Loucy (cell line): ENCODE measurements around the gene CCNI.

ENCODE experiments used
- EZH2phosphoT487 ChIP-seq: fragments of 200-600 bp; IDR thresholded peaks from 2 replicates; pipeline ENCODE4 v1.6.1; 2018; ENCODE audit warnings: antibody characterized with exemption, mild to moderate bottlenecking, moderate library complexity, borderline replicate concordance
- TF ChIP-seq, protein P1 (sequence below): fragments of 200-600 bp; sonication (generic); conservative IDR thresholded peaks from 2 replicates; pipeline ENCODE4 v1.5.1; 2014; ENCODE audit warnings: mild to moderate bottlenecking, antibody characterized with exemption, low read length

DNA sequence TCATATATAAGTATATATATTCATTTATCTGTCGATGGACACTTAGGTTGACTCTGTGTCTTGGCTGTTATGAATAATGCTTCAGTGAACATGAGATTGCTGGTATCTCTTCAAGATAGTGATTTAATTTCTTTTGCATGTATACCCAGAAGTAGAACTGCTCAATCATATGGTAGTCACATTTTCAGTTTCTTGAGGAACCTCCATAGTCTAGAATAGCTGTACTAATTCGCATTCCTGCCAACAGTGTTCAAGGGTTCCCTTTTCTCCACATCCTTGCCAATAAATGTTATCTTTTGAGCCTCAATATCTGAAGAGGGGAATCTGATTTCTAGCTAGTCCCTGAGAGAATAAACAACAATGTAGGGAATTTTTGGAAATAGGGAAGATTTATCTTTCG, 48.8 kb upstream of the CCNI start:
- TF ChIP-seq, protein P1, sequence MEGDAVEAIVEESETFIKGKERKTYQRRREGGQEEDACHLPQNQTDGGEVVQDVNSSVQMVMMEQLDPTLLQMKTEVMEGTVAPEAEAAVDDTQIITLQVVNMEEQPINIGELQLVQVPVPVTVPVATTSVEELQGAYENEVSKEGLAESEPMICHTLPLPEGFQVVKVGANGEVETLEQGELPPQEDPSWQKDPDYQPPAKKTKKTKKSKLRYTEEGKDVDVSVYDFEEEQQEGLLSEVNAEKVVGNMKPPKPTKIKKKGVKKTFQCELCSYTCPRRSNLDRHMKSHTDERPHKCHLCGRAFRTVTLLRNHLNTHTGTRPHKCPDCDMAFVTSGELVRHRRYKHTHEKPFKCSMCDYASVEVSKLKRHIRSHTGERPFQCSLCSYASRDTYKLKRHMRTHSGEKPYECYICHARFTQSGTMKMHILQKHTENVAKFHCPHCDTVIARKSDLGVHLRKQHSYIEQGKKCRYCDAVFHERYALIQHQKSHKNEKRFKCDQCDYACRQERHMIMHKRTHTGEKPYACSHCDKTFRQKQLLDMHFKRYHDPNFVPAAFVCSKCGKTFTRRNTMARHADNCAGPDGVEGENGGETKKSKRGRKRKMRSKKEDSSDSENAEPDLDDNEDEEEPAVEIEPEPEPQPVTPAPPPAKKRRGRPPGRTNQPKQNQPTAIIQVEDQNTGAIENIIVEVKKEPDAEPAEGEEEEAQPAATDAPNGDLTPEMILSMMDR = no peak
- no peak for TF ChIP-seq EZH2phosphoT487
